PFSK-1 (cell line): ENCODE measurements around the gene ABCC4.

Experiments
- FOXP2 ChIP-seq: optimal IDR thresholded peaks from 2 replicates; pipeline ENCODE3; 2011; ENCODE audit warnings: borderline replicate concordance, control low read depth, inconsistent platforms; ENCODE audit not compliant: insufficient read depth; ENCODE audit errors: extremely low read length, extremely low read depth
- POLR2AphosphoS5 ChIP-seq: IDR thresholded peaks from 2 replicates; pipeline ENCODE4 v1.6.1; 2012; ENCODE audit warnings: low read depth, mild to moderate bottlenecking, control low read depth, low read length, moderate library complexity
- REST ChIP-seq, 2 experiments: IDR thresholded peaks; 2 replicates each; pipeline versions ENCODE4 v1.6.1 to v1.8.0; 2011 to 2012; ENCODE audit warnings: low read depth in 2 of 2, low read length in 2 of 2, control low read depth in 1 of 2, inconsistent platforms in 1 of 2, mild to moderate bottlenecking in 1 of 2, moderate library complexity in 1 of 2; ENCODE audit not compliant: insufficient read depth in 1 of 2
- SIN3A ChIP-seq: IDR thresholded peaks from 2 replicates; pipeline ENCODE4 v1.6.1; 2012; ENCODE audit warnings: mild to moderate bottlenecking, low read length, moderate library complexity, borderline replicate concordance; ENCODE audit not compliant: insufficient read depth
- TAF1 ChIP-seq: IDR thresholded peaks from 2 replicates; pipeline ENCODE4 v1.6.1; 2012; ENCODE audit warnings: low read length, control low read depth, borderline replicate concordance; ENCODE audit not compliant: insufficient read depth

ABCC4 gene

GRCh38 chr13:94997126-94997525 lies 304.1 kb downstream of the ABCC4 start:
- no peak for TF ChIP-seq FOXP2
- no peak for TF ChIP-seq SIN3A
- no peak for TF ChIP-seq TAF1
- TF ChIP-seq POLR2AphosphoS5, result no peak
- no peak for TF ChIP-seq REST (IDR thresholded peaks at IDR 0.05; ENCODE audit: insufficient read depth in 1 of 2, low read depth in 2 of 2, low read length in 2 of 2)

GRCh38 chr13:94996445-94996844 lies 304.8 kb downstream of the ABCC4 start:
- TF ChIP-seq REST (IDR thresholded peaks at IDR 0.05; ENCODE audit: insufficient read depth in 1 of 2, low read depth in 2 of 2, low read length in 2 of 2) (no peak), SIN3A (no peak), FOXP2 (no peak), TAF1 (no peak), POLR2AphosphoS5 (no peak)

- TF ChIP-seq SIN3A (no peak), POLR2AphosphoS5 (no peak), FOXP2 (no peak), TAF1 (no peak), REST (IDR thresholded peaks at IDR 0.05; ENCODE audit: insufficient read depth in 1 of 2, low read depth in 2 of 2, low read length in 2 of 2) (no peak)
Observed at GRCh38 chr13:94994506-94994905, 306.7 kb downstream of the ABCC4 start.

GRCh38 chr13:94993616-94994015 lies 307.6 kb downstream of the ABCC4 start:
- no peak for TF ChIP-seq TAF1
- no peak for TF ChIP-seq POLR2AphosphoS5

GRCh38 chr13:94992036-94992960 lies 309.0 kb downstream of the ABCC4 start:
- TF ChIP-seq SIN3A, result no peak
- no peak for TF ChIP-seq TAF1
- no peak for TF ChIP-seq REST (IDR thresholded peaks at IDR 0.05; ENCODE audit: insufficient read depth in 1 of 2, low read depth in 2 of 2, low read length in 2 of 2)
- no peak for TF ChIP-seq POLR2AphosphoS5
- TF ChIP-seq FOXP2, result no peak
